Measurements from ENCODE around the gene MGAT1. TPM values are rescaled to one million over a fixed set of nuclear protein-coding genes. Genes with fewer than 3 reads are reported as not detected.
"Not testable (repeated sequence)": the region's sequence is repeated elsewhere in the genome, so short reads cannot be mapped to it uniquely, and the experiment has no call there.

Gene MGAT1
- total RNA-seq, 1 donor from 2014 or later: 137 TPM

GRCh38 chr5:180829726-180830125 is 27.1 kb upstream of the MGAT1 start:
- Mint-ChIP-seq H3K4me1 (ENCODE audit: unreplicated experiment) (peaks cover 33% of the 10 kb centered on the region), H3K9me3 (ENCODE audit: unreplicated experiment) (peaks cover 12% of the 10 kb centered on the region), H3K36me3 (ENCODE audit: unreplicated experiment) (peaks cover 13% of the 10 kb centered on the region), H3K27ac (ENCODE audit: unreplicated experiment) (no peak overlapping the region), H3K4me3 (ENCODE audit: unreplicated experiment) (no peak overlapping the region), H3K27me3 (ENCODE audit: unreplicated experiment) (no peaks in the 10 kb centered on the region)
- no peak for TF ChIP-seq CTCF (IDR thresholded peaks at IDR 0.05)
- DNase-seq (ENCODE audit: extremely low spot score, unreplicated experiment): no peak

GRCh38 chr5:180828756-180829531 is 26.3 kb upstream of the MGAT1 start:
- Mint-ChIP-seq H3K36me3 (ENCODE audit: unreplicated experiment) (peaks cover 10% of the 10 kb centered on the region), H3K4me1 (ENCODE audit: unreplicated experiment) (peaks cover 36% of the 10 kb centered on the region), H3K4me3 (ENCODE audit: unreplicated experiment) (peak overlapping the region; percentile 22), H3K9me3 (ENCODE audit: unreplicated experiment) (peaks cover 12% of the 10 kb centered on the region)
- H3K27ac Mint-ChIP-seq (ENCODE audit: unreplicated experiment); H3K27me3 Mint-ChIP-seq (ENCODE audit: unreplicated experiment); DNase-seq (ENCODE audit: extremely low spot score, unreplicated experiment): not testable (repeated sequence)

GRCh38 chr5:180827374-180827773 is 24.8 kb upstream of the MGAT1 start:
- H3K36me3 Mint-ChIP-seq (ENCODE audit: unreplicated experiment): peaks cover 10% of the 10 kb centered on the region
- peaks cover 12% of the 10 kb centered on the region for H3K9me3 Mint-ChIP-seq (ENCODE audit: unreplicated experiment)
- not testable (repeated sequence) for H3K27ac Mint-ChIP-seq (ENCODE audit: unreplicated experiment); DNase-seq (ENCODE audit: extremely low spot score, unreplicated experiment); H3K27me3 Mint-ChIP-seq (ENCODE audit: unreplicated experiment); H3K4me3 Mint-ChIP-seq (ENCODE audit: unreplicated experiment)
- peaks cover 34% of the 10 kb centered on the region for H3K4me1 Mint-ChIP-seq (ENCODE audit: unreplicated experiment)

GRCh38 chr5:180825768-180826525 is 23.3 kb upstream of the MGAT1 start:
- Mint-ChIP-seq H3K27ac (ENCODE audit: unreplicated experiment) (peak overlapping the region; percentile 17), H3K4me3 (ENCODE audit: unreplicated experiment) (no peak overlapping the region), H3K36me3 (ENCODE audit: unreplicated experiment) (peaks cover 10% of the 10 kb centered on the region), H3K4me1 (ENCODE audit: unreplicated experiment) (peaks cover 24% of the 10 kb centered on the region), H3K27me3 (ENCODE audit: unreplicated experiment) (no peaks in the 10 kb centered on the region), H3K9me3 (ENCODE audit: unreplicated experiment) (peaks cover 12% of the 10 kb centered on the region)
- no peak for DNase-seq (ENCODE audit: extremely low spot score, unreplicated experiment)
- no peak for TF ChIP-seq CTCF (IDR thresholded peaks at IDR 0.05)

GRCh38 chr5:180824630-180825476 is 22.2 kb upstream of the MGAT1 start:
- DNase-seq (ENCODE audit: extremely low spot score, unreplicated experiment): no peak
- Mint-ChIP-seq H3K4me1 (ENCODE audit: unreplicated experiment) (peaks cover 18% of the 10 kb centered on the region), H3K27ac (ENCODE audit: unreplicated experiment) (no peak overlapping the region), H3K36me3 (ENCODE audit: unreplicated experiment) (peaks cover 6% of the 10 kb centered on the region), H3K9me3 (ENCODE audit: unreplicated experiment) (peaks cover 12% of the 10 kb centered on the region), H3K27me3 (ENCODE audit: unreplicated experiment) (no peaks in the 10 kb centered on the region), H3K4me3 (ENCODE audit: unreplicated experiment) (no peak overlapping the region)
- TF ChIP-seq CTCF (IDR thresholded peaks at IDR 0.05): no peak

Data from osteocyte (in vitro differentiated cells).